HG02981 (cell line): ENCODE results near the gene PRKCB.

Experiments used
- ATAC-seq: cut with Tn5 transposase; IDR thresholded peaks from one replicate; pipeline ENCODE4 v1.9.1; 2021; ENCODE audit warnings: mild to moderate bottlenecking, moderate library complexity; ENCODE audit not compliant: unreplicated experiment

Gene PRKCB

DNA sequence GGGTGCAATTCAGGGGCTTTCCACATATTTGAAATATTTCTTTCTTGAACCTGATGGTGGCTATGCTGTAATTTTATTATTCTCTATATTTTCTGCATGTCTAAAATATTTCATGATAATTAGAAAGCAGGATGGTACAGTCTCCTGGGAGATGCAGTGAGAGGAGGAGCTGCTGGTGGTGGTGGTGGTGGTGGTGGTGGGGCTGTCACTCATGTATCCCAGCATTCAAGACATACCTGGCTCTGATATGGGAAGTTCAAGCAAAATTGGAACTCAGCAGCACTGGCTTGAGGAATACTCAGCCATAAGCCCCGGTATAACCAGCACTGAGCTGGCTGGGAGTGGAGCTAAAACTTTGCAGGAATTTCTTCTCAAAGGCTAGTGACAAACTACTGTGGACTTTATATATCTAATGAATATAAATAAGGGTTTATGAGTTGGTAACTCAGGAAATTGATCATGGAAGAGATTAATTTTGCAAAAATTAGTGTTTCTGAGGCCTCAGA, 200.3 kb downstream of the PRKCB start:
- ATAC-seq = no peak

DNA sequence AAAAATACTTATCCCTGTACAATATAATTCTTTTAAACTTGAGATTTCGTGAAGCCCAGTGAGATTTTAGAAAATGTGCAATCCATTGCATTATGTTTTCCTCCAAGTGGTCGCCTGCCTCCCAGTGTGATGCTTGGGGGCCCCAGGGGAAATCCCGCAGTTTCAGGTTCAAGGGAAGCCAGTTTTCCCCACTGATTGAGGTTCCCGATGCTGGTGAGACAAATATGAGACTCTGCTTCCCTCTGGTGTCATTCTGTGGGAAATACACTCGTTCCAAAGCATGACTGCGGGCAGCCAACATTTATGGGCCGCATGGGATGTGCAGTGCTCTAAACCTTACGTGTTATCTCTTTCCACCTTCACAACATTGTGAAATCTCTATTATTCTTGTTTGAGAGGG, 200.8 kb downstream of the PRKCB start:
- no peak for ATAC-seq

DNA sequence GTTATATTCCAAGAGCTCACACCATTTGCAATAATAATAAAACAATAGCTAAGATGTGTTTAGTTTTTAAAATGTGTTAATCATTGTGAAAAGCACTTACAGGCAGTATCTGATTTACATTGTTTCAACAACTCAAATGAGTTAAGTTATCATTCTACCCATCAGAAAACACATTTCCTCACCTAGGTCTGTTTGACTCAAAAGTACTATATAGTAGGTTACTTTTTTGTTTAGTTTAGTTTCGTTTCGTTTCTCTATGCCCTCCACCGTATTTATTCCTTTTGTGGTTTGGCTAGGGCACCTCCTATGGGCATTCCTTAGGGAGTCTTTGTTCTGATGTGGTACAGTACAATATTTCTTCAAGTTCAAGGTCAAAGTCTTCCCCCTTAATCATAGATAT, 201.6 kb downstream of the PRKCB start:
- ATAC-seq = no peak

DNA sequence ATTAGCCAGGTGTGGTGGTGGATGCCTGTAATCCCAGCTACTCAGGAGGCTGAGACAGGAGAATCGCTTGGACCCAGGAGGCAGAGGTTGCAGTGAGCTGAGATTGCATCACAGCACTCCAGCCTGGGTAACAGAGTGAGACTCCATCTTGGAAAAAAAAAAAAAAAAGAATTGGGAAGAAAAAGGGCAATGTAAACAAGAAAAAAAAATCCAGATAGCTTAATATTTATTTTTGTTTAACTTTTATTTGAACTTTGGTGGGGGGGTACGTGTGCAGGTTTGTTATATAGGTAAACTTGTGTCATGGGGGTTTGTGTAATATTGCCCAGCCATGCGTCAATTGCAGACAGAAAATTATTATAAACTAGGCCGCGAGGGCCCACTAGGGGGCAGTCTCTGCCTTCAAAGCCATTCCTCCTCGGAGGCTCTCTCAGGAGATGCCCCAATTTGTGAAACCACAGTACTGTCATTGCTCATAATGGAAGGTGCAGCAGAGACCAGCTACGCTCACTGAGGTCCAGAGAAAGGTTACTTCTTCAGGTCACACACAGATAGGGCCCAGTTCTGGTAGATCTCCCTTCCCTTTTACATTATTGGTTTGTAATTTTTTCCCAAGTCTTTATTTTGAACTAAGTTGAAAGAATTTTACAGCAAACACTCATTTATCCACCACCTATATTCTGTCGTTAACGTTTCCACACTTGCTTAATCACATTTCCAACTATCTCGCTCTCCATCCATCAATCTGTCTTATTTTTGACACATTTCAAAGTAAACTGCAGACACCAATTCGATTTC, 206.2 kb downstream of the PRKCB start:
- ATAC-seq = no peak

DNA sequence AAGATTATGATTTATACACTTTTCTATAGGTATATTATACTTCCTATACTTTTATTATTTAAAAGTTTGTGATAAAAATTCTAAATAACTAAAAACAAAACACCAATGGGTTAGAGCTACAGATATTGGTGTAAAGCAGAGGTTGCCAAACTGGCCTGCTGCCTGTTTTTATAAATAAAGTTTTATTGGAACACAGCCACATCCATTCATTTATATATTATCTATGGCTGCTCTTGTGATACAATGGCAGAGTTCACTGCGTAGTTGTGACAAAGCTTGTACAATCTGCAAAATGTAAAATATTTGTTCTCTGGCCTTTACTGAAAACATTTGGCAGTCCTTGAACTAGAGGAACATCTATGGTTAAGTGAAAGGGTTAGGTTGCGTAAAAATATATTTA, 208.7 kb downstream of the PRKCB start:
- no peak for ATAC-seq

DNA sequence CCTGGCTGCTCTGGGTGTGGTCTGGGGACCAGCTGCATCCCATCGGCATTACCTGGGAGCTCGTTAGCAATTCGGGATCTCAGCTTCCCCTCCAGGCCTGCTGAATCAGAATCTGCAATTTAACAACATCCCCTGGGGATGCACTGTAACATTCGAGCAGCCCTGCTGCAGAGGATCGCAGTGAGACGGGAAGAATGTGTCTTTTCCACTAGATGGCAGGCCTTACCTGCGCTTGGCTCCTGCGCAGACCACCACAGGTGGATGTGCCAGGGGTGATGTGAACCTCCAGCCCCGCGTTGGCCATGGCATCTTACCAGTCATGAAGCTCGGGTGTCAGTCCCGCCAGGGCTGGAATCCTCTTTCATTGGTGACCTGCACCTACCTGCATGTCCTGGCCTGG, 209.9 kb downstream of the PRKCB start:
- no peak for ATAC-seq

DNA sequence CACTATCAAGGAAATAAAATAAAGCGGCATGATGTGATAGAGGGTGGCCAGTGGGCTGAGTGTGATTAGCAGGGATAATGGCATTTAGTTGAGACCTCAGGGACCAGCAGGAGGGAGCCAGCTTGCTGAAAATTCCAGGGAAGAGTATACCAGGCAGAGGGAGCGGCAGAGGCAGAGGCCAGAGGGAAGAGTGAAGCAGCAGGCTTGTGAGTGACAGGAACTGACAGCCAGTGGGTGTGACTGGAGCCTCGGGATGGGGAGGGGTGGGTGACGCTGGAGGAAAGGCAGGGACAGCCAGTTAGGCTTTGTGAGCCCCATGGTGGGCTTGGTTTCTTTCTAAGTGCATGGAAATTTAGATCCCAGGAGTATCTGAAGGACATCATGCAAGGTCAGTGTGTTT, 210.7 kb downstream of the PRKCB start:
- no peak for ATAC-seq

DNA sequence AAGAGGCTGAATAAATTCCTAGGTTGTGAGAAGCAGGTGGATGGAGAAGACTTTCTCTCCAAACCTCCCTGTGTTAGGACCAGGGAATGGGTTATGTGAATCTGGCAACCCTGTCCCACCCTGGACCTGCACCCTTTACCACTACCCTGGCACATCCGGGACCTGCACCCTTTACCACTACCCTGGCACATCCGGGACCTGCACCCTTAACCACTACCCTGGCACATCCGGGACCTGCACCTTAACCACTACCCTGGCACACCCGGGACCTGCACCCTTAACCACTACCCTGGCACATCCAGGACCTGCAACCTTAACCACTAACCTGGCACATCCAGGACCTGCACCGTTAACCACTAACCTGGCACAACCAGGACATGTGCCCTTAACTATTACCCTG, 213.3 kb downstream of the PRKCB start:
- no peak for ATAC-seq

DNA sequence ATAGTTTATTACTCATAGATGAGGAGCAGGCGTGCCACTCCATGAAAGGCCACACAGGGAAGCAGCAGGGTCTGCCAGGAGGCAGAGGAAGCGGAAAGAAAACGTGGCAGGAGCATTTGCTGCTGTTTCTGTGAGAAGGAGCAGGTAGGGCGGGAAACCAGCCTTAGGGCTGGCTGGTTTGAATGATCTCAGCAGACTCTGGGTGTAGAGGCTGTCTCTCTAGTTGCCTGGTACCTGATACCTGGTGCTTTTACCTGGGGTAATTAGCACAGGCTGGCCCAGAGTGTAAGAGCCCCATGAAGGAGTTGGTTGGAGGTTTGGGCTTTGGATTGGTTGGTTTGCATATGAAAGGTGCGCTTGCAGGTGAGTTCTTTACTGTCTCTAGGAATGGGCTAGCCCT, 215.3 kb downstream of the PRKCB start:
- ATAC-seq = no peak

DNA sequence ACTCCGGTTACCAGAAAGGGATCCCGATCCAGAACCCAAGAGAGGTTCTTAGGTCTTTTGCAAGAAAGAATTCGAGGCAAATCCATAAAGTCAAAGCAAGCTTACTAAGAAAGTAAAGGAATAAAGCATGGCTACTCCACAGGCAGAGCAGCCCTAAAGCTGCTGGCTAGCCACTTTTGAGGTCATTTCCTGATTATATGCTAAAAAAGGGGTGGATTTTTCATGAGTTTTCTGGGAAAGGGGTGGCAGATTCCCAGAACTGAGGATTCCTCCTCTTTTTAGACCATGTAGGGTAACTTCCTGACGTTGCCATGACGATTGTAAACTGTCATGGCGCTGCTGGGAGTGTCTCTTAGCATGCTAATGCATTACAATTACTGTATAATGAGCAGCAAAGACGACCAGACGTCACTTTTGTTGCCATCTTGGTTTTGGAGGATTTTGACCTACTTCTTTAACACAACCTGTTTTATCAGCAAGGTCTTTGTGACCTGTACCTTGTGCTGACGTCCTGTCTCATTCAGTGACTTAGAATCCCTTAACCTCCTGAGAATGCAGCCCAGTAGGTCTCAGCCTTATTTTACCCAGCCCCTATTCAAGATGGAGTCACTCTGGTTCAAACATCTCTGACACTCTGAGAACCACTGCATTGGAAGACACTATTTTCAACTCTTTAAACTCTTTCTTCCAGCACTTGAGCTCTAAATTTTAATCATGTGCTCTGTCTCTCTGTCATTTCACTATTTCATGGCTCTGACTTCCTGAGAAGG, 216.7 kb downstream of the PRKCB start:
- ATAC-seq = no peak

DNA sequence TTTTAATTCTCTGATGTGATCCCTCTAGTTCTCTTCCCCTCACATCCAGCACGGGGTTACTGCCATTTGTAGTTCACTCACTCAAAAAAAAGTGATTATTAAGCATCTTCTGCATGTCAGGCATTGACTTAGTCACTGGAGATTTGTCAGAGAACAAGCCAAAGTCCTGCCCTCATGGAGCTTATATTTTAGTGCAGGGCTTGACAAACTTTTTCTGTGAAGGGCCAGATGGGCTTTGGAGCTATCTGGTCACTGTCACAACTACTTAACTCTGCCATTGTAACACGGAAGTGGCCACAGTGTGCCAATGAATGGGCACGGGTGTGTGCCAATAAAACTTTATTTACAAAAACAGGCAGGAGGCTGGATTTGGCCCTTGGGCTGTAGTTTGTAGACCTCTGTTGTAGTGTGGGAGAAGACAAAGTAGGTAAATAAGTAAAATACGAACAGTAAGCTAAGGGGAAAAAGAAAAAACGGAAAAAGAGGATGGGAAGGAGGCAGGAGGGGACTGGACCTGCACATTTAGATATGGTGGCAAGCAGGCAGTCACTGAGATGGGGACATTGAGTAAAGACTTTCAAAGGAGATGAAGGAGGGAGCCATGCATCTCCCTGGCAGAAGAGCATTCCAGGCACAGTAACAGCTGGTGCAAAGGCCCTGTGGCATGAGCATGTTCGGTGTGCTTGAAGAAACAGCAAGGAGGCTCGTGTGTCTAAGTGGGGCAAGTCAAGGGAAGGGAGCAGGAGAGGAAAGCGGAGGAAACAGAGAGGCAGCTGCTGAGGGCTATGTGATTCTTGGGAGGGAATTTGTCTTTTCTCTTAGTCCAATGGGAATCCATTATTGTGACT, 217.5 kb downstream of the PRKCB start:
- no peak for ATAC-seq

DNA sequence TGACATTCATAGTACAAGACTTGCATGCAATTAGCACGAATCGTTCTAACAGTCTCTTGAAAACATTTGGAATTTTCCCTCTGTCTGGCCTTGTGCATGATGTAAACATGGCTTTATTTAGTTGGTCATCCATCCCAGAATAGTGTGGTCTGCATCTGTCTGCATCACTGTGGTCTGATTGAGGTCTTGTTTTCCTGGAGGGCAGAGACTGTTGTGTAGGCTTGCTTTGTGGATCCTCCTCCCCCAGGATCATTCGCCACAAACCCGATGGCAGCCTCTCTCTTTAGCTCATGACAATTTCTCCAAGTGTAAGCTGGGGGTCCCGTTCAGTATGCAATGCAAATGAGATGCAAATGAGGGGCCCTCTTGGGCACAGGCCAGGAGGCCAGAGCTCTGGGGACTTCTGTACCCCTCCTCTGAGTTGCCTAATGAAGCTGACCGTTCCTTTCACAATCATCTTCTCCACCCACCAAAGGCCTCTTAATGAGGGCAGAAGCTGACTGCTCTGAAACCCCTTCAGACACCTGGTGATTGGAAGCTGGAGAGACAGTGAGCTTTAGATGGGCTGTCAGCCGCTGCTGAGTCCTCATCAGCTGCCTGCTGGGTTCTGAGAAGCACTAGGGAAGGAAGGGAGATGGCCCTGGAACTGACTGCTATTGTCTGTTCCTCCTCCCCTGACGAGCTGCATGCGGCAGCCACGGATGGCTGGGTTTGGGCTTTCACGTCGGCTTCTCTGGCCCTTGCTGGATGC, 219.1 kb downstream of the PRKCB start:
- no peak for ATAC-seq

DNA sequence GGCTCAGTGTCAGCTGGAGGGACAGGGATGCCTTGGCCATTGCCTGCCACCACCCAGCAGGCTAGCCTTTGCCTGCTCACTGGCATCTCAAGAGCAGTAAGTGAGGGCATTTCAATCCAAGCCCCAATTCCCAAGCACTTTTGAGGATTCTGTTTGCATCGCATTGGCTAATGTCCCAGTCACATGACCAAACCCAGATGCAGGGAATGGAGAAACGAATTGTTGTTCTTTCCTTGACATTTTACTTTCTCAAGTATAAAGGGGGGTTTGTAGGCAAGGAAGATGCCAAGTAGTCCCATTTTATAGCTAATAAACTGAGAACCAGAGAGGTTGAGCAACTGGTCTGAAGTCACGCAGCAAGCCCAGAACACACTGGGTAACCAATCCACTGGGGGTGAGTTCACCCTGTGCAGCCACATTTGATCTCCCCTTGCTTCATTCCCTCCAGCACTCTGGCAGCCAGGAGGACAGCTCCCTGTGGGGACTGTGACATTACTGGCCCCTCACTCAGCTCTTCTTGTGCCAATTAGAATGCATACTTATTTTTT, 226.6 kb downstream of the PRKCB start:
- no peak for ATAC-seq

DNA sequence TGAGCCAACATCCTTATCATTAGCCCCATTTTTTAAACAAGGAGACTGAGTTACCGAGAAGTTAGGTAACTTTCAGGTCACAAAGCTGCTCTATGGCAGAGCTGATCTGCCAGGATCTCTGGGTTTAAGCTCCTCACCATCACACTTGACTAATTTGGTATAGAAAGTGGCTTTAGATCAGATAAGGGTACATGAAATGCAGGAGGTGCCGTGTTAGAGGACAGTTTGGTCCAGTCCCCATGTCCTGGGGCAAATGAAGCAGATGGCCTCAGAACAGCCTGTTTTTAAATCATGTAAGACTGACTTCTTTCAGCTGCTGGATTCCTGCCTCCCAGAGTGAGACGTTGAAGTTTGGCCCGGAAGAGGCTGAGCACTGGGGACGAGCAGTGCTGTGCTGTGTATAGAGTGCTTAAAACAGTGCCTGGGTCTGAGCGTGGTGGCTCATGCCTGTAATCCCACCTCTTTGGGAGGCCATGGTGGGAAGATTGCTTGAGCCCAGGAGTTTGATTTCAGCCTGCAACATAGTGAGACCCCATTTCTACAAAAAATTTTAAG, 233.3 kb downstream of the PRKCB start:
- no peak for ATAC-seq

DNA sequence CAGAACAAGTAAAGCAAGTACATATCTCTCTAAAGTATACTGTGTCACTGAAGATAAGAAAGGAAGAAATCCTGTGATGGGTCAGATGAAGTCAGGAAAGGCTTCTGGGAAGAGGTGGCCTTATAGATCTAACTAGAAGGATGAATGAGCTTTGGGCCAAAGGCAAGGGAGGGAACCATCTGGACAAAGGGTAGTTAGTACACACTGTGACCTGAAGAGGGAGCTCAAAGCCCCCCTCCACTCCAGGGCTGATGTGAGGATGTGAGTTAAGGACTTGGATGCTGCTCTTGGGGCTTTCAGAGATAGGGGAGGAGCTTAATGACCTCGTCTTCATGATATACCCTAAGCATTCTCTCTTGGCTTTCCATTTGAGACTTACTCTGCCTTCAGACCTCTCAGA, 235.1 kb downstream of the PRKCB start:
- peak; percentile 58 for ATAC-seq

DNA sequence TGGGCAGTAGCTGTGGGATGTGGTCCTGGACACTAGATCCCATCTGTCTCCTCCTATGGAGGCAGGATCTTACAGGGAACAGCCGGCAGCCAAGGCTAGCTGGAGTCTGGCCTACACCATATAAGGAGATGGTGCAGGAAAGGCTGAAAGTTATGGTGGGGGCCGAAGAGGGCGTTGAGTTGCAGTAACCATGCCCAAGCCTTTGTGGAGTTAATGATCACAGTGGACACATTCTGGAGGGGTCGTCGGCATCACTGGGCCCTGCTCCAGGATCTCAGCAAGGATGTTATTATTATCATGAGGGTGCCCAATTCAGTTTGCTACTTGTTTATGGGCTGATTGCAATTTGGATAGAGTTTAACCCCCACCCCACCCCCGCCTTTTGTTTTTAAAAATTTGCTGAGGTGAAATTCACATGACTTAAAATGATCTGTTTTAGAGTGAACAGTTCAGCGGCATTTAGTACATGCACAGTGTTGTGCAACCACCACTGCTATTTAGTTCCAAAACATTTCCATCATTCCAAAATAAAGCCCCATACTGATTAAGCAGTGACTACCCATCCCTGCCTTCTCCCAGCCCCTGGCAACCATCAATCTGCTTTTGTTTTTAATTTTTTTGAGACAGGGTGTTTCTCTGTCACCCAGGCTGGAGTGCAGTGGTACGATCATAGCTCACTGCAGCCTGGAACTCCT, 236.0 kb downstream of the PRKCB start:
- no peak for ATAC-seq

DNA sequence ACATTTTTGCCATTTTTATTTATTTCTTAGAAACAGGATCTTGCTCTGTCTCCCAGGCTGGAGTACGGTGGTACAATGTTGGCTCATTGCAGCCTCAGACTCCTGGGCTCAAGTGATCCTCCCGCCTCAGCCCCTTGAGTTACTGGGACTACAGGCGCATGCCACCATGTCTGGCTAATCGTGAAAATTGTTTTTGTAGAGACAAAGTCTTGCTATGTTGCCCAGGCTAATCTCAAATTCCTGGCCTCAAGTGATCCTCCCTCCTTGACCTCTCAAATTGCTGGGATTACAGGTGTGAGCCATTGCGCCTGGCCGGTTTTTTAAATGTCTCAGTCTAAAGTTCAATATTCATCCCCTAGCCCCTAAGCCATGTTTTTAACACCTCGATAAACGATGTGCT, 237.5 kb downstream of the PRKCB start:
- no peak for ATAC-seq

DNA sequence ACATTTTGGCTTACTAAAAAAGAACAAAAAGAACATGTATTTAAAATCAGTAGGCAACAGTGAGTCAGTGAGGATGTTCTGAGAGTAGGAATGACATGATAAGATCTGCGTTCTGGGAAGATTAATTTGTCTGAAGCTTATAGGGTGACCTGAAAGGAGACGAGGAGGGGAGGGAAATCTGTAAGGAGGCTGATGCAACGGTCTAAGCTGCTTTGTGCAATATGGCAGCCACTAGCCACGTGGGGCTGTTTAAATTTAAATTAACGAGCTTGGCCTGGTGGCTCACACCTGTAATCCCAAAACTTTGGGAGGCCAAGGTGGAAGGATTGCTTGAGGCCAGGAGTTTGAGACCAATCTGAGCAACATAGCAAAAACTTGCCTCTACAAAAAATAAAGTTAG, 238.8 kb downstream of the PRKCB start:
- ATAC-seq = no peak

DNA sequence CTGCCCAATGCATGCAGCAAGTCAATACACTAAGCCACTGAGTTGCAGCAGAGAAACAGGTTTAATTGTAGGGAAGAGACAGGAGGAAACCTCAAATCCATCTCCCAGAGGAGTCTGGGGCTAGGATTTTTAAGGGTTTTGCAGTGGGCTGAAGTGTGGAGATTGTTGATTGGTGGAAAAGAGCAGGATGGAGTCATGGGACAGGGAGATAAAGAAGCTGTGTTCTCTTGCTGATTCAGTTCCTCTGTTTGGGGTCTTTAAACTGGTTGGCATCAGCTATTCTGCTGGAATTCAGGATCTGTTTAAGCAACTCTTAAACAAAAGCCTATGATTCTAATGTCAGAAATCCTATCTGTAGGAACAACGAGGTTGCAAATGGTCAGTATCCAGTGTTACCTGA, 239.5 kb downstream of the PRKCB start:
- ATAC-seq = no peak
